GM21619 (cell line): ENCODE results near the gene DSC1.
"Not testable (repeated sequence)": the region's sequence is repeated elsewhere in the genome, so short reads cannot be mapped to it uniquely, and the experiment has no call there.

Experiments
- ATAC-seq: cut with Tn5 transposase; IDR thresholded peaks from one replicate; pipeline ENCODE4 v1.9.1; 2021; ENCODE audit not compliant: unreplicated experiment

Gene DSC1

DNA sequence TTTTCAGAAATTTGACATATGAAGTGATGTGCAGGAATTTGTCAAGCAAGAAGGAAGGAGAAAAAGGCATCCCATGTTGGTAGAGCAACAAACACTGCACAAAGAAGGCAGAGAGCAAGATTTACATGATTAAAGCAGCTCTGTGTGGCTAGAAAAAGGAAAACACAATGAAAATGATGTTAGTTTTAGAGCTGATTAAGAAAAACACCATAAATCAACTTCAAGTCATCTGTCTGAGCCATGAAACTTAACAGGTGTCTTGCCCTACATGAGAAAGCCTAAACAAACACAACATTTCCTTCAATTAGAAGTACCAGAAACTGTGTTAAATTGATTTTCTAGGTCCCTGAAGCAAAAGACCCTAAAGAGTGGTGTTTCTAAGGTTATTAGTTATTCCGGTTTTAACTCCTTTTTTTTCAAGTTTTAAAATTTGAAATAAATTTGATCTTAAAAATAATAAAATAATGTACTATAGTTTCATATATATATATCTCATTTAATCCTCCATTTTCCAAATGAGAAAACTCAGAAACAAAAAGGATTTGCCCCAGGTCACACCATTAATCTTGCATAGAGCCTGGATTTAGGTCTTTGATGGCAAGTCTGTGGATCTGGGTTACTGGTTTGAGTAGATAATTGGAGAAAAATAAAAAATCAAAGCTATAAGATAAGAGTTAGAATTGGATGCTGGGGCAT, 8.6 kb upstream of the DSC1 start:
- no peak for ATAC-seq

- no peak for ATAC-seq
Measured at GRCh38 chr18:31170335-31170734, 7.7 kb upstream of the DSC1 start.

- ATAC-seq: no peak
Measured at GRCh38 chr18:31162419-31162793, 250 bp downstream of the DSC1 start.

DNA sequence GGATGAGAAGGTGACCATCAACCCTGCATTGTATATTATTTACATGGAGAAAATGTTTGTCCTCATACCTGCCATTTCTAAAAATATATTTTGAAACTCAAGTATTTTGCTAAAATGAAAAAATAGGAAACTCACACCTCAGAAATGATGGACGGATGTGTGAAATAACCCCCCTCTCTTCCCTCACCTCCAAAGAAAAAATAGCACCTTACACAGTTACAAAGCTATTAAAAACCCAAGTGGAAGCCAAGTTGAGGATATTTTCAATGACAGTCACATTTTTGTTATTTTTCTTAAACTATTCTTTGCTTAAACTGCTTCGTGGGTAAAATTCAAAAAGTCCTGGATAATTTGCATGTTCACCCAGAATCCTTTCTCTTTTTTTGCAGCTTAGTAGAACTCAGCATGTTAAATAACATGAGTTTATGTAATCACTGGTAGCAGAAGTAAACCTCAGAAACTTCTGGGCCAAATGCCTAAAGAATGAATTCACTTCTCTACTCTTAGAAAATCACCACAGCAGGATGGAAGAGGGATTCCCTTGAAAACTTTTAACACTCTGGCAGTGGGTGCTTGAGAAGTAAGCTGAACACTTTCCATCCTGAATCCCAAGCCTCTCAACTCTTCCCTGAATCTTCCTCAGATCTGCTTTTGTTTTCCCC, 768 bp downstream of the DSC1 start:
- no peak for ATAC-seq

DNA sequence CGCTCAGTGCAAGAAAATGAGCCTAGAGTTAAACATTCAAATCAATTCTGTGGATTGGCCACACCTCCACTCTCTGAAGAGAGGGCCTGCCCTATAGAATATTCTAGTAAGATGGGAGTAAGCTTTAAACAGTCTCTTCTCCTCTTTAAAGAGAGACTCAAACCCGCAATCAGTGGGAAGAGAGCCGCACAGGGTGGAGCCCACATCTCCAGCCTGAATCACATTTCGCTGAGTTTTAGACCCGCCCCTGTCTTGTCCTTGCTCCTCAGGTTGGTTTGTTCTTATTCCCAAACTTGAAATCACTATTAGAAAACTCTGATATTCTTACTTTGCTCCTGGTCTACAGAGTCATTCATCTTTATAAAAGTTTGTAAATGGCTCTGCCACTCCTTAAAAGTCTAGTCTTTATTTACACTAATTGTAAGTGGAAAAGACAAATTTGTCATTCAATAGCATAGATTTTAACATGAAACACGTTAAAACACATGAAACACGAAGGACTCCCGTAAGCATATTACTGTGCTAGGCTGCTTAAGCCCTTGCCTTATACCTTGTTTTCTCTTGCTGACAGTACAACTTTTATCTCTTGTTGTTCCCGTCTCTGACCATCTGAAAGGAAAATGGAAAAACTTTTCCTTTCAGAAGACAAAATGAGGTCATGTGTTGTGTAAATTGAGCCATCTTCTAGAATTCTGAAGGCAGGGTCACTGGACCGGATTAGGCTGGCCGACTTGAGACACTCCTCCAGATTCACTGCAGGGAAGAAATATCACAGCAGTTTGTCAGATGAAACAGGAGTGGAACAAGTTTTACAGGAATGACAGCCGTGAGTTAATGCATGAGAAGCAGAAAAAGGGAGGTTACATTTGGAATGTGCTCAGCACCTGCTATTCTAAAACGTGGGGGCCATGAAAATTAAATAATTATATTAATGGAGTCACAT, 5.6 kb downstream of the DSC1 start:
- ATAC-seq: no peak

DNA sequence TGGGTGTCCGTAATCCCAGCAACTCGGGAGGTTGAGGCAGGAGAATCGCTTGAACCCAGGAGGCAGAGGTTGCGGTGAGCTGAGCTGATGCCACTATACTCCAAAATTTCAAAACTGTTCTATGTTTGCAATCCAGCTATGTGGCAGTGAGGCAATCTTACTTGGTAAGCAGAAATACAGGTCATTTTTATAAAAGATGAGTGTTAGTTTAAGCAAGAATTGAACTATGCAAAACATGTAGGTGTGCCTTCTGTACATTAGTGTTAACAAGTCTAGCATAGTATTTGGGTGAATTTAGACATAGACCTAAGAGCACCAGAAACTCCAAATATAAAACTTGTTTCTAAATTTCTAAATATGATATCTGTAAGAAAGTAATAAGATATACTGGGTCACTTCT, 7.2 kb downstream of the DSC1 start:
- ATAC-seq: no peak

GRCh38 chr18:31154181-31154580, 8.5 kb downstream of the DSC1 start:
- ATAC-seq: no peak

GRCh38 chr18:31149351-31149750, 13.3 kb downstream of the DSC1 start:
- ATAC-seq: no peak

GRCh38 chr18:31148600-31148999, 14.1 kb downstream of the DSC1 start:
- ATAC-seq: no peak

- no peak for ATAC-seq
Measured at GRCh38 chr18:31146809-31147208, 15.8 kb downstream of the DSC1 start.

GRCh38 chr18:31143025-31143424, 19.6 kb downstream of the DSC1 start:
- ATAC-seq: no peak

DNA sequence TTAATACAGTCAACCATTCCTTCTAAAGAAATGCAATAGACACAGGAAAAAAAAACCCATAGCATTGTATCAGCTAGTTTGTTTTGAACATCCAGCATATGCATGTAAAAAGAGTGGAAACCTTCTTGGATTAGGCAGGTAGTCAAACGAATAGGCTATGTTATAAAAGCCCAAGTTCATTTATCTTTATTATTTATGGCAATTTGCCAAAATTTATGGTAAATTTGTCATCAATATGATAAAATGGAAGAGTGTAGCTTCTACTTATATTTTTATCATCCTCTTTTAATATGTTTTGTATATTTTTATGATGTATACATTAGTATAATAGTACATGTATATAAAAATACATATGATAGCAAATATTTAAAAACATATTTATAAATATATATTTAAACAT, 23.9 kb downstream of the DSC1 start:
- no peak for ATAC-seq

DNA sequence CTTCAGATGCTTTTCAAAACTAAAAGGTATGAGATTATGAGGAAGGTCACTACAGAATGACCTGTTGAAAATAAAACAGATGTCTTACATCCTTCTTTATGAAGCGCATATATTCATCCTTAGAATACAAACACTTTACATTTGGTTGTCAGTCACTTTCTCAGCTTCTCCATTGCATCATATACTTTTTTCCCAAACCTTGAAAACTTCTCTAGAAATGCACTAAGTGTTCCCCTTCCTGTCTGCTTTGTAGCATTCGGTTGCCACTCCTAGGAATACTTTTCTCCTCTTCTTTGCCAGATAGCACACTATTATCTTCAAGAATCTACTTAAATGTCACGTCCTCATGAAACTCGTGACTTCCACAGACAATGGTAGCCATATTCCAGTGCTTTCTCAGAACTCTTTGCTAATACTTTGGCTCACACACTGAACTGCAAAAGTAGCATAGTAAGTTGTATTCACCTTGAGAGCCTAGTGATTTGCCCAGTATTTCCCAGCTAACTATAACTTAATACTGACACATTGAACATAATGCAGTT, 27.6 kb downstream of the DSC1 start:
- no peak for ATAC-seq

- no peak for ATAC-seq
Measured at GRCh38 chr18:31129398-31130115, 33.1 kb downstream of the DSC1 start.

DNA sequence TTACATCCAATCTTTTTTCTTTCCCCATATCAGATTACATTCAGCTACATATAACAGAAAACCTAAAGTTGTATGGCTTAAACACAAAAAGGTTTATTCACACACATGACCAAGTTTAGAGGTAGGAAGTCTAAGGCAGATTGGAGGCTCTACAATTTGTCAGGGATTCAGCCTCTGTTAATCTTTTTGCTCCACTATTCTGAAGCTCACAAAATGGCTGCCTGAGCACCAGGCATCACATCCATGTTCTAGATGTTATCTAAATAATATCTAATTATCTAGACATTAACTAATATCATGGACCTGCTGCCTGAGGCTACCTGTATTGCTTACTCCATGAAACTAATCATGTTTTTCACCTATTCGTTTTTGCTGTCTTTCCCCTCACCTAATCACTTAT, 36.8 kb downstream of the DSC1 start:
- no peak for ATAC-seq

- not testable (repeated sequence) for ATAC-seq
Measured at GRCh38 chr18:31123125-31123524, 39.5 kb downstream of the DSC1 start.

DNA sequence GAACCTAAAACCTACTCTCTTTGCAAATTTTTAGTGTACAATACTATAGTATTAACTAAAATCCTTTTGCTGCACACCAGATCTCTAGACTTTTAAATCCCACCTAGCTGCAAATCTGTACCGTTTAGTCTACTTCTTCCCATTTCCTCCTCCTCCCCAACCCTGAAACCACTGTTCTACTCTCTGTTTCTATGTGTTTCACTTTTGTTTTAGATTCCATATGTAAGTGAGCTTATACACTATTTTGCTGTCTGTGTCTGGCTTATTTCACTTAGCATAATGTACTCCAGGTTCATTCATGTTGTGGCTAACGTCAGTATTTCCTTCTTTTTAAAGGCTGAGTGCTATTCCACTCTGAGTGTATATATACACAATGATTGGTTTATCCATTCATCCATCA, 42.1 kb downstream of the DSC1 start:
- no peak for ATAC-seq

GRCh38 chr18:31116853-31117595, 45.6 kb downstream of the DSC1 start:
- ATAC-seq: no peak

- ATAC-seq: no peak
Measured at GRCh38 chr18:31112804-31113203, 49.9 kb downstream of the DSC1 start.

DNA sequence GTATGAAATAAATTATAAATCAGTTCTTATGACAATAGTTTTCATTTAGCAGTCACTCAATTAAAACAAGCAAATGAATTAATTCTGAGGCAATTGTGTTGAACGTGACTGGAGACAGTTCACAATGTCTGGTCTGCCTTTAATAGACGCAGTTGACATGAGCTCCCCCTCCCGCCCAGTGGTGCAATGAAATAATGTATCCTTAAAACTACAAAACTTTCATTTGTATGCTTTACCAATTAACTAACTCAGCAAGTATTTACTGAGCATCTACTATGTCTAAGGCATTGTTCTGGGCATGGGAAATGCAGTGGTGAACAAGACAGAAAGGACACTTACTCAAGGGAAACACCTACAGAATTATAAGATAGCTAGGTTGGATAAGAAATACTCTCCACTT, 56.9 kb downstream of the DSC1 start:
- no peak for ATAC-seq
